ENCODE data around the gene PSME2.

PSME2 gene

GRCh38 chr14:24179294-24179960 is 33.0 kb upstream of the PSME2 start:
- DNase-seq, result no peak

GRCh38 chr14:24178399-24179178 is 32.2 kb upstream of the PSME2 start:
- no peak for DNase-seq

GRCh38 chr14:24177891-24178290 is 31.5 kb upstream of the PSME2 start:
- DNase-seq, result no peak

GRCh38 chr14:24177041-24177825 is 30.8 kb upstream of the PSME2 start:
- DNase-seq, result no peak

GRCh38 chr14:24176599-24176998 is 30.2 kb upstream of the PSME2 start:
- no peak for DNase-seq

- DNase-seq, result no peak
These were observed 26.5 kb upstream of the PSME2 start for GRCh38 chr14:24172871-24173281.

GRCh38 chr14:24172261-24172860 is 26.0 kb upstream of the PSME2 start:
- no peak for DNase-seq

GRCh38 chr14:24171422-24172260 is 25.2 kb upstream of the PSME2 start, which contains the start of gene REC8:
Gene REC8, plus strand, starts transcription at chr14:24172080. Its CDS starts 473 bp downstream, at chr14:24172553.
- peak; percentile 61 for DNase-seq

- no peak for DNase-seq
These were observed 21.2 kb upstream of the PSME2 start for GRCh38 chr14:24167469-24168114.

GRCh38 chr14:24165785-24166184 is 19.4 kb upstream of the PSME2 start:
- DNase-seq, result no peak

- no peak for DNase-seq
These were observed 18.1 kb upstream of the PSME2 start for GRCh38 chr14:24164518-24164991.

- DNase-seq, result no peak
These were observed 15.7 kb upstream of the PSME2 start for GRCh38 chr14:24162093-24162492.

GRCh38 chr14:24160850-24161804 is 14.7 kb upstream of the PSME2 start, which contains the start of gene IRF9:
Gene IRF9, plus strand, starts transcription at chr14:24161265. Its CDS starts 880 bp downstream, at chr14:24162145.
- peak; percentile 98 for DNase-seq

- no peak for DNase-seq
These were observed 14.1 kb upstream of the PSME2 start for GRCh38 chr14:24160499-24160849.

GRCh38 chr14:24159777-24160498 is 13.5 kb upstream of the PSME2 start:
- no peak for DNase-seq

- DNase-seq, result no peak
These were observed 10.9 kb upstream of the PSME2 start for GRCh38 chr14:24157331-24157730.

GRCh38 chr14:24156840-24157239 is 10.4 kb upstream of the PSME2 start:
- no peak for DNase-seq

- DNase-seq, result no peak
These were observed 8.7 kb upstream of the PSME2 start for GRCh38 chr14:24155100-24155499.

GRCh38 chr14:24151404-24152080 is 5.1 kb upstream of the PSME2 start:
- DNase-seq, result no peak

Measured in activated CD8-positive, alpha-beta memory T cell treated with anti-CD3 and anti-CD28 coated beads, Interleukin-2, amount 50 U/mL, for 4 hours (primary cell).